Measurements from ENCODE around the gene MIXL1. TPM values are rescaled to one million over a fixed set of nuclear protein-coding genes. Genes with fewer than 3 reads are reported as not detected.
"Not testable (repeated sequence)": the region's sequence is repeated elsewhere in the genome, so short reads cannot be mapped to it uniquely, and the experiment has no call there.

MIXL1 gene
- total RNA-seq, 4 donors from 2014 or later = not detected

- Histone ChIP-seq H3K4me1 (no peaks in the 10 kb centered on the region), H3K36me3 (peaks cover 0 to 9% (median 0%) of the 10 kb centered on the region in 3 donors), H3K4me3 (no peak overlapping the region), H3K27me3 (no peaks in the 10 kb centered on the region), H3K9me3 (no peaks in the 10 kb centered on the region), H3K27ac (no peak overlapping the region)
- no peak for DNase-seq
- TF ChIP-seq CTCF (IDR thresholded peaks at IDR 0.05) = no peak
- no peak for TF ChIP-seq POLR2A (IDR thresholded peaks at IDR 0.05)
Measured at GRCh38 chr1:226261818-226262217, 38.4 kb downstream of the MIXL1 start.

- Histone ChIP-seq H3K36me3 (peaks cover 0 to 9% (median 0%) of the 10 kb centered on the region in 3 donors), H3K27ac (no peak overlapping the region), H3K4me1 (no peaks in the 10 kb centered on the region), H3K27me3 (no peaks in the 10 kb centered on the region), H3K4me3 (no peak overlapping the region), H3K9me3 (no peaks in the 10 kb centered on the region)
- no peak for TF ChIP-seq CTCF (IDR thresholded peaks at IDR 0.05)
- TF ChIP-seq POLR2A (IDR thresholded peaks at IDR 0.05) = no peak
- no peak for DNase-seq
Measured at GRCh38 chr1:226268421-226269124, 45.1 kb downstream of the MIXL1 start.

GRCh38 chr1:226272233-226272902, 48.9 kb downstream of the MIXL1 start:
- not testable (repeated sequence) for DNase-seq, H3K4me1 ChIP-seq, H3K27me3 ChIP-seq, H3K4me3 ChIP-seq, H3K36me3 ChIP-seq, H3K9me3 ChIP-seq, H3K27ac ChIP-seq

GRCh38 chr1:226274138-226274537, 50.7 kb downstream of the MIXL1 start:
- H3K4me1 ChIP-seq = no peaks in the 10 kb centered on the region
- no peaks in the 10 kb centered on the region for H3K27me3 ChIP-seq
- H3K27ac ChIP-seq = no peak overlapping the region
- no peaks in the 10 kb centered on the region for H3K36me3 ChIP-seq
- no peak for DNase-seq
- no peaks in the 10 kb centered on the region for H3K9me3 ChIP-seq
- no peak overlapping the region for H3K4me3 ChIP-seq
- TF ChIP-seq POLR2A (IDR thresholded peaks at IDR 0.05) = no peak
- TF ChIP-seq CTCF (IDR thresholded peaks at IDR 0.05) = no peak

GRCh38 chr1:226276077-226276682, 52.7 kb downstream of the MIXL1 start:
- Histone ChIP-seq H3K4me3 (no peak overlapping the region), H3K27me3 (no peaks in the 10 kb centered on the region), H3K36me3 (no peaks in the 10 kb centered on the region), H3K9me3 (no peaks in the 10 kb centered on the region), H3K27ac (no peak overlapping the region), H3K4me1 (no peaks in the 10 kb centered on the region)
- TF ChIP-seq POLR2A (IDR thresholded peaks at IDR 0.05) = no peak
- TF ChIP-seq CTCF (IDR thresholded peaks at IDR 0.05) = no peak
- no peak for DNase-seq

Other genes with a start within 250 kb of the MIXL1 start
- gene SDE2, start 224.3 kb upstream of the MIXL1 start, total RNA-seq = 10 to 100 TPM; 10.9 to 22.3 (median 15.8) TPM
- gene H3-3A, start 160.9 kb upstream of the MIXL1 start, total RNA-seq = 100 to 1,000 TPM; 202 to 340 (median 291) TPM
- gene ACBD3, start 36.9 kb upstream of the MIXL1 start, total RNA-seq = 10 to 100 TPM; 24.1 to 36.3 (median 32.8) TPM
- 1 to 10 TPM; 2.5 to 6.6 (median 4.2) TPM for gene LIN9, start 85.5 kb downstream of the MIXL1 start, total RNA-seq
- 100 to 1,000 TPM in 1 of 4 donors, 10 to 100 TPM in 3; 25.2 to 145 (median 54.4) TPM for gene PARP1, start 184.4 kb downstream of the MIXL1 start, total RNA-seq